HepG2 (cell line): ENCODE measurements around the gene MRPL43. TPM values are rescaled to one million over a fixed set of nuclear protein-coding genes. Genes with fewer than 3 reads are reported as not detected.

Source experiments
- IKZF4 ChIP-seq: sonication (generic); formaldehyde crosslinking; IDR thresholded peaks from 2 replicates; pipeline ENCODE4 v1.5.1; 2020; ENCODE audit warnings: borderline replicate concordance, mild to moderate bottlenecking, low read depth, missing genetic modification reagents; ENCODE audit errors: not compliant biosample characterization
- MAZ ChIP-seq, 2 experiments: sonication (generic) in 1 of 2; formaldehyde crosslinking in 1 of 2; IDR thresholded peaks; 2 replicates each; pipeline versions ENCODE4 v1.5.0 to v1.6.1; 2012 to 2020; ENCODE audit warnings: low read depth in 2 of 2, mild to moderate bottlenecking in 2 of 2, borderline replicate concordance in 1 of 2, improper control_type of control experiment in 1 of 2, low read length in 1 of 2, missing genetic modification reagents in 1 of 2, moderate library complexity in 1 of 2
- NFAT5 ChIP-seq: sonication (generic); formaldehyde crosslinking; IDR thresholded peaks from 2 replicates; pipeline ENCODE4 v1.4.0; 2020; ENCODE audit warnings: missing genetic modification reagents
- RFXAP ChIP-seq: sonication (generic); formaldehyde crosslinking; IDR thresholded peaks from 2 replicates; pipeline ENCODE4 v1.4.0; 2020; ENCODE audit warnings: missing genetic modification reagents, borderline replicate concordance
- RXRB ChIP-seq: IDR thresholded peaks from 2 replicates; pipeline ENCODE4 v1.6.1; 2016; ENCODE audit warnings: borderline replicate concordance, missing genetic modification reagents, missing compliant biosample characterization
- U2AF1 ChIP-seq: fragments of 200-400 bp; formaldehyde crosslinking; optimal IDR thresholded peaks from 2 replicates; pipeline ENCODE3; 2017; ENCODE audit warnings: mild to moderate bottlenecking, low read depth, low read length
- ZBTB3 ChIP-seq: sonication (generic); formaldehyde crosslinking; IDR thresholded peaks from 2 replicates; pipeline ENCODE4 v1.4.0; 2020; ENCODE audit warnings: low read depth, mild to moderate bottlenecking, moderate library complexity, missing genetic modification reagents, borderline replicate concordance
- ZNF124 ChIP-seq: sonication (generic); formaldehyde crosslinking; IDR thresholded peaks from 2 replicates; pipeline ENCODE4 v1.4.0; 2020; ENCODE audit warnings: missing genetic modification reagents
- ZNF772 ChIP-seq: sonication (generic); formaldehyde crosslinking; IDR thresholded peaks from 2 replicates; pipeline ENCODE4 v1.5.0; 2020; ENCODE audit warnings: mild to moderate bottlenecking, missing genetic modification reagents
- polyA plus RNA-seq, 8 experiments: library from polyadenylated mRNA; depleted of rRNA in 3 of 8; stranded (reverse) in 7 of 8; unstranded in 1 of 8; fragments of >200 nt; fragmentation: Illumina TruSeq in 4 of 8; extraction: Trizol in 4 of 8; gene quantifications; 2 replicates each; pipeline versions ENCODE4 v1.2.1 to v1.2.3, GENCODE V29; 2011 to 2016; ENCODE audit warnings: low read depth in 4 of 8, missing spikeins in 1 of 8, mixed read lengths in 1 of 8; ENCODE audit not compliant: insufficient read depth in 1 of 8
- total RNA-seq, 5 experiments: library from RNA; depleted of rRNA; stranded (reverse); fragments of >200 nt; fragmentation: Illumina TruSeq; extraction: Trizol; gene quantifications; 2 replicates each; pipeline ENCODE4 v1.2.3, GENCODE V29; 2016; ENCODE audit warnings: low read depth in 1 of 5
- TF ChIP-seq, protein P1 (sequence below): sonication (generic); formaldehyde crosslinking; IDR thresholded peaks from 2 replicates; pipeline ENCODE4 v1.8.0; 2022; ENCODE audit warnings: missing genetic modification reagents, mild to moderate bottlenecking, borderline replicate concordance
- TF ChIP-seq, protein P2 (sequence below): sonication (generic); formaldehyde crosslinking; IDR thresholded peaks from 2 replicates; pipeline ENCODE4 v1.9.0; 2021; ENCODE audit warnings: missing genetic modification reagents, borderline replicate concordance
- TF ChIP-seq, protein P3 (sequence below): sonication (generic); formaldehyde crosslinking; IDR thresholded peaks from 2 replicates; pipeline ENCODE4 v1.9.0; 2022; ENCODE audit warnings: missing genetic modification reagents, mild to moderate bottlenecking, borderline replicate concordance
- TF ChIP-seq, protein P4 (sequence below): sonication (generic); formaldehyde crosslinking; IDR thresholded peaks from 2 replicates; pipeline ENCODE4 v1.4.0; 2020; ENCODE audit warnings: missing genetic modification reagents, borderline replicate concordance

The MRPL43 gene
- total and polyA plus RNA-seq, 2 of the 13 experiments (the other 11 are each of a cell fraction or from before 2014, with no cell fraction given) = 71.0 to 73.7 TPM

- TF ChIP-seq, protein P1, sequence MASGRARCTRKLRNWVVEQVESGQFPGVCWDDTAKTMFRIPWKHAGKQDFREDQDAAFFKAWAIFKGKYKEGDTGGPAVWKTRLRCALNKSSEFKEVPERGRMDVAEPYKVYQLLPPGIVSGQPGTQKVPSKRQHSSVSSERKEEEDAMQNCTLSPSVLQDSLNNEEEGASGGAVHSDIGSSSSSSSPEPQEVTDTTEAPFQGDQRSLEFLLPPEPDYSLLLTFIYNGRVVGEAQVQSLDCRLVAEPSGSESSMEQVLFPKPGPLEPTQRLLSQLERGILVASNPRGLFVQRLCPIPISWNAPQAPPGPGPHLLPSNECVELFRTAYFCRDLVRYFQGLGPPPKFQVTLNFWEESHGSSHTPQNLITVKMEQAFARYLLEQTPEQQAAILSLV (CRISPR knock-in tag) = no peak
- TF ChIP-seq ZNF124 = no peak
- TF ChIP-seq, protein P2, sequence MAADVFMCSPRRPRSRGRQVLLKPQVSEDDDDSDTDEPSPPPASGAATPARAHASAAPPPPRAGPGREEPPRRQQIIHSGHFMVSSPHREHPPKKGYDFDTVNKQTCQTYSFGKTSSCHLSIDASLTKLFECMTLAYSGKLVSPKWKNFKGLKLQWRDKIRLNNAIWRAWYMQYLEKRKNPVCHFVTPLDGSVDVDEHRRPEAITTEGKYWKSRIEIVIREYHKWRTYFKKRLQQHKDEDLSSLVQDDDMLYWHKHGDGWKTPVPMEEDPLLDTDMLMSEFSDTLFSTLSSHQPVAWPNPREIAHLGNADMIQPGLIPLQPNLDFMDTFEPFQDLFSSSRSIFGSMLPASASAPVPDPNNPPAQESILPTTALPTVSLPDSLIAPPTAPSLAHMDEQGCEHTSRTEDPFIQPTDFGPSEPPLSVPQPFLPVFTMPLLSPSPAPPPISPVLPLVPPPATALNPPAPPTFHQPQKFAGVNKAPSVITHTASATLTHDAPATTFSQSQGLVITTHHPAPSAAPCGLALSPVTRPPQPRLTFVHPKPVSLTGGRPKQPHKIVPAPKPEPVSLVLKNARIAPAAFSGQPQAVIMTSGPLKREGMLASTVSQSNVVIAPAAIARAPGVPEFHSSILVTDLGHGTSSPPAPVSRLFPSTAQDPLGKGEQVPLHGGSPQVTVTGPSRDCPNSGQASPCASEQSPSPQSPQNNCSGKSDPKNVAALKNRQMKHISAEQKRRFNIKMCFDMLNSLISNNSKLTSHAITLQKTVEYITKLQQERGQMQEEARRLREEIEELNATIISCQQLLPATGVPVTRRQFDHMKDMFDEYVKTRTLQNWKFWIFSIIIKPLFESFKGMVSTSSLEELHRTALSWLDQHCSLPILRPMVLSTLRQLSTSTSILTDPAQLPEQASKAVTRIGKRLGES (CRISPR knock-in tag) = no peak
- TF ChIP-seq NFAT5 (CRISPR knock-in tag) = no peak
- TF ChIP-seq ZNF772 (CRISPR knock-in tag) = no peak
- TF ChIP-seq, protein P3, sequence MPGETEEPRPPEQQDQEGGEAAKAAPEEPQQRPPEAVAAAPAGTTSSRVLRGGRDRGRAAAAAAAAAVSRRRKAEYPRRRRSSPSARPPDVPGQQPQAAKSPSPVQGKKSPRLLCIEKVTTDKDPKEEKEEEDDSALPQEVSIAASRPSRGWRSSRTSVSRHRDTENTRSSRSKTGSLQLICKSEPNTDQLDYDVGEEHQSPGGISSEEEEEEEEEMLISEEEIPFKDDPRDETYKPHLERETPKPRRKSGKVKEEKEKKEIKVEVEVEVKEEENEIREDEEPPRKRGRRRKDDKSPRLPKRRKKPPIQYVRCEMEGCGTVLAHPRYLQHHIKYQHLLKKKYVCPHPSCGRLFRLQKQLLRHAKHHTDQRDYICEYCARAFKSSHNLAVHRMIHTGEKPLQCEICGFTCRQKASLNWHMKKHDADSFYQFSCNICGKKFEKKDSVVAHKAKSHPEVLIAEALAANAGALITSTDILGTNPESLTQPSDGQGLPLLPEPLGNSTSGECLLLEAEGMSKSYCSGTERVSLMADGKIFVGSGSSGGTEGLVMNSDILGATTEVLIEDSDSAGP (CRISPR knock-in tag) = peak; percentile 48; the same call in 1 of the 2 replicates
- no peak for TF ChIP-seq MAZ (IDR thresholded peaks at IDR 0.05; ENCODE audit: borderline replicate concordance, low read depth, low read length)
- 0 out of 2 replicates have a peak, but pooled peaks have one; percentile 37 for TF ChIP-seq MAZ (CRISPR knock-in tag; IDR thresholded peaks at IDR 0.05; ENCODE audit: low read depth)
- TF ChIP-seq, protein P4, sequence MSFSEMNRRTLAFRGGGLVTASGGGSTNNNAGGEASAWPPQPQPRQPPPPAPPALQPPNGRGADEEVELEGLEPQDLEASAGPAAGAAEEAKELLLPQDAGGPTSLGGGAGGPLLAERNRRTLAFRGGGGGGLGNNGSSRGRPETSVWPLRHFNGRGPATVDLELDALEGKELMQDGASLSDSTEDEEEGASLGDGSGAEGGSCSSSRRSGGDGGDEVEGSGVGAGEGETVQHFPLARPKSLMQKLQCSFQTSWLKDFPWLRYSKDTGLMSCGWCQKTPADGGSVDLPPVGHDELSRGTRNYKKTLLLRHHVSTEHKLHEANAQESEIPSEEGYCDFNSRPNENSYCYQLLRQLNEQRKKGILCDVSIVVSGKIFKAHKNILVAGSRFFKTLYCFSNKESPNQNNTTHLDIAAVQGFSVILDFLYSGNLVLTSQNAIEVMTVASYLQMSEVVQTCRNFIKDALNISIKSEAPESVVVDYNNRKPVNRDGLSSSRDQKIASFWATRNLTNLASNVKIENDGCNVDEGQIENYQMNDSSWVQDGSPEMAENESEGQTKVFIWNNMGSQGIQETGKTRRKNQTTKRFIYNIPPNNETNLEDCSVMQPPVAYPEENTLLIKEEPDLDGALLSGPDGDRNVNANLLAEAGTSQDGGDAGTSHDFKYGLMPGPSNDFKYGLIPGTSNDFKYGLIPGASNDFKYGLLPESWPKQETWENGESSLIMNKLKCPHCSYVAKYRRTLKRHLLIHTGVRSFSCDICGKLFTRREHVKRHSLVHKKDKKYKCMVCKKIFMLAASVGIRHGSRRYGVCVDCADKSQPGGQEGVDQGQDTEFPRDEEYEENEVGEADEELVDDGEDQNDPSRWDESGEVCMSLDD = no peak
- no peak for TF ChIP-seq RXRB (CRISPR knock-in tag)
- no peak for TF ChIP-seq IKZF4
- TF ChIP-seq ZBTB3 = no peak
- TF ChIP-seq RFXAP (CRISPR knock-in tag) = no peak
- TF ChIP-seq U2AF1 = no peak
Measured at GRCh38 chr10:100996678-100997359, 9.5 kb upstream of the MRPL43 start (continued).
